OCI-LY7 (cell line): ENCODE data around the gene KIDINS220. TPM values are rescaled to one million over a fixed set of nuclear protein-coding genes. Genes with fewer than 3 reads are reported as not detected.

Experiments
- BruUV-seq: library from RNA; stranded (reverse); fragments of 400-500 nt; replicated peaks from 2 replicates; lab custom pipeline; 2021; lab: Mats Ljungman, UMichigan
- CTCF ChIA-PET: fragments of 300-600 bp; sonication (Branson Sonifier 250); formaldehyde crosslinking; loops from one replicate; lab custom pipeline; 2022; ENCODE audit warnings: antibody characterized with exemption; ENCODE audit not compliant: unreplicated experiment; lab: Charles Lee
- POLR2A ChIA-PET: fragments of 300-600 bp; sonication (Branson Sonifier 250); formaldehyde crosslinking; loops from one replicate; lab custom pipeline; 2022; ENCODE audit warnings: antibody characterized with exemption; lab: Charles Lee
- DNase-seq: peaks from one replicate; pipeline ENCODE4 v3.0.0-alpha.2; 2015; ENCODE audit warnings: low spot score
- H2AFZ ChIP-seq: fragments of 200-600 bp; sonication (generic), shearing (Covaris generic); 2 replicates; pipeline ENCODE4 v1.6.1; 2014; ENCODE audit warnings: mild to moderate bottlenecking, antibody characterized with exemption, low read length, moderate library complexity
- H3K27ac ChIP-seq: fragments of 200-600 bp; sonication (generic); 2 replicates; pipeline ENCODE4 v1.5.1; 2014; ENCODE audit warnings: mixed run types, low read depth, mild to moderate bottlenecking, moderate library complexity, low read length, inconsistent platforms; ENCODE audit not compliant: poor library complexity, severe bottlenecking
- H3K36me3 ChIP-seq: fragments of 200-600 bp; sonication (generic); 2 replicates; pipeline ENCODE4 v1.6.1; 2014; ENCODE audit warnings: mild to moderate bottlenecking, antibody characterized with exemption, low read length, moderate library complexity, mixed read lengths; ENCODE audit not compliant: insufficient read depth
- H3K4me1 ChIP-seq: fragments of 200-600 bp; sonication (generic); 2 replicates; pipeline ENCODE4 v1.5.1; 2014; ENCODE audit warnings: mild to moderate bottlenecking, low read length; ENCODE audit not compliant: insufficient read depth, poor library complexity, severe bottlenecking
- H3K4me2 ChIP-seq: fragments of 200-600 bp; sonication (generic); 2 replicates; pipeline ENCODE4 v1.6.1; 2014; ENCODE audit warnings: mild to moderate bottlenecking, low read length
- H3K4me3 ChIP-seq: fragments of 200-600 bp; sonication (generic); 2 replicates; pipeline ENCODE4 v1.5.1; 2014; ENCODE audit warnings: mild to moderate bottlenecking, low read depth, low read length; ENCODE audit not compliant: poor library complexity, severe bottlenecking
- H3K79me2 ChIP-seq: fragments of 200-600 bp; sonication (generic); 2 replicates; pipeline ENCODE4 v1.6.1; 2016; ENCODE audit warnings: low read depth, mild to moderate bottlenecking, low read length, moderate library complexity, mixed read lengths; ENCODE audit not compliant: insufficient read depth
- H3K9me2 ChIP-seq: fragments of 200-600 bp; sonication (generic); 2 replicates; pipeline ENCODE4 v1.6.1; 2016; ENCODE audit warnings: mild to moderate bottlenecking, low read length, mixed read lengths; ENCODE audit not compliant: insufficient read depth
- H3K9me3 ChIP-seq: fragments of 200-600 bp; sonication (generic); 2 replicates; pipeline ENCODE4 v1.6.1; 2014; ENCODE audit warnings: mild to moderate bottlenecking, mixed run types, low read length, mixed read lengths
- H4K20me1 ChIP-seq: fragments of 200-600 bp; sonication (generic); 2 replicates; pipeline ENCODE4 v1.6.1; 2014; ENCODE audit warnings: mild to moderate bottlenecking, antibody characterized with exemption, low read length, moderate library complexity, mixed read lengths; ENCODE audit not compliant: insufficient read depth
- CTCF ChIP-seq: fragments of 200-600 bp; sonication (generic); conservative IDR thresholded peaks from 2 replicates; pipeline ENCODE4 v1.5.1; 2014; ENCODE audit warnings: mild to moderate bottlenecking, antibody characterized with exemption, low read length, moderate library complexity, mixed read lengths
- EZH2phosphoT487 ChIP-seq: fragments of 200-600 bp; sonication (generic); IDR thresholded peaks from 2 replicates; pipeline ENCODE4 v1.6.1; 2018; ENCODE audit warnings: low read depth, borderline replicate concordance, mild to moderate bottlenecking, mixed run types, antibody characterized with exemption, low read length, moderate library complexity, mixed read lengths
- intact Hi-C: fragments of 100-400 bp; cut with micrococcal nuclease; formaldehyde crosslinking; loops from one replicate; pipeline ENCODE4 v1.10.0; 2022; ENCODE audit not compliant: unreplicated experiment
- total RNA-seq, 2 experiments: library from RNA; depleted of rRNA in 1 of 2; stranded (reverse); fragments of >200 nt in 1 of 2; shearing (Covaris generic) in 1 of 2; gene quantifications; 2 replicates each; pipeline ENCODE4 v1.2.3, GENCODE V29; 2014 to 2022

The KIDINS220 gene
- total RNA-seq, 2 experiments from 2014 or later, result 29.1 to 32.3 TPM

GRCh38 chr2:8691859-8692437 is 145.5 kb downstream of the KIDINS220 start:
- intact Hi-C loops, result loop anchor here (5.0 kb wide), 1 partner anchor 70 kb away; no protein-coding TSS in a partner anchor
- POLR2A ChIA-PET, result interaction anchor here (0.7 kb wide), 1 partner anchor 143 kb away, joined by 3 read pairs; no protein-coding TSS in a partner anchor

GRCh38 chr2:8685697-8686358 is 151.6 kb downstream of the KIDINS220 start:
- peak; percentile 94 for TF ChIP-seq CTCF
- TF ChIP-seq EZH2phosphoT487, result no peak
- Histone ChIP-seq H3K9me2 (no peaks in the 10 kb centered on the region), H3K4me1 (peaks cover 9% of the 10 kb centered on the region), H3K36me3 (peaks cover 29% of the 10 kb centered on the region), H3K4me3 (peak overlapping the region; percentile 97), H3K4me2 (peak overlapping the region; percentile 93), H2AFZ (no peak overlapping the region), H4K20me1 (peaks cover 17% of the 10 kb centered on the region), H3K79me2 (peaks cover 40% of the 10 kb centered on the region), H3K9me3 (0 out of 2 replicates have a peak, but pooled peaks cover 6% of the 10 kb centered on the region), H3K27ac (peak overlapping the region; percentile 91)
- BruUV-seq, result no TSS peak
- DNase-seq, result peak; percentile 84
- ChIA-PET POLR2A (interaction anchor here (1.8 kb wide), 1 partner anchor 112 kb away, joined by 17 read pairs; no protein-coding TSS in a partner anchor), CTCF (no interaction called here)
- intact Hi-C loops, result loop anchor here (1.0 to 10.0 kb wide), 11 partner anchors 161 to 1589 kb away; no protein-coding TSS in a partner anchor

More at GRCh38 chr2:8691859-8692437, 145.5 kb downstream of the KIDINS220 start:
- BruUV-seq, result no TSS peak
- Histone ChIP-seq H3K4me2 (no peak overlapping the region), H3K4me1 (no peaks in the 10 kb centered on the region), H4K20me1 (no peaks in the 10 kb centered on the region), H3K9me3 (0 out of 2 replicates have a peak, but pooled peaks cover 6% of the 10 kb centered on the region), H3K36me3 (no peaks in the 10 kb centered on the region; the same call in 1 of the 2 replicates), H3K4me3 (no peak overlapping the region), H2AFZ (no peak overlapping the region), H3K27ac (no peak overlapping the region), H3K9me2 (no peaks in the 10 kb centered on the region), H3K79me2 (no peaks in the 10 kb centered on the region; the same call in 1 of the 2 replicates)
- no peak for DNase-seq
- CTCF ChIA-PET, result no interaction called here
- TF ChIP-seq CTCF, result no peak
- no peak for TF ChIP-seq EZH2phosphoT487
